CD4-positive, alpha-beta T cell (primary cell): Measurements from ENCODE around the gene ARL8B. TPM values are rescaled to one million over a fixed set of nuclear protein-coding genes. Genes with fewer than 3 reads are reported as not detected.
"Not testable (repeated sequence)": the region's sequence is repeated elsewhere in the genome, so short reads cannot be mapped to it uniquely, and the experiment has no call there.

Source experiments
- ATAC-seq: fragments of 200-7000 bp; cut with Tn5 transposase; one replicate; pipeline ENCODE4 v1.10.0; 2022; ENCODE audit warnings: mild to moderate bottlenecking; ENCODE audit not compliant: poor library complexity
- CTCF ChIA-PET: fragments of 350-600 bp; sonication (Branson Sonifier 250); formaldehyde crosslinking; loops from one replicate; lab custom pipeline; 2021; ENCODE audit warnings: antibody characterized with exemption, inconsistent platforms; lab: Charles Lee
- POLR2A ChIA-PET: fragments of 350-600 bp; sonication (Branson Sonifier 250); formaldehyde crosslinking; loops from one replicate; lab custom pipeline; 2021; ENCODE audit warnings: antibody characterized with exemption, inconsistent platforms; lab: Charles Lee
- DNase-seq, 14 experiments: peaks; one replicate each; pipeline ENCODE4 v3.0.0-alpha.2; 2013 to 2020; ENCODE audit warnings: mixed read lengths in 2 of 14
- H3K27ac ChIP-seq, 2 donors: one replicate each; pipeline versions ENCODE4 v1.5.1 to v1.7.0; 2013; ENCODE audit warnings: low read length in 2 of 2, low read depth in 1 of 2, mild to moderate bottlenecking in 1 of 2
- H3K27me3 ChIP-seq, 2 experiments: 1 replicate in 1 of 2; 2 replicates in 1 of 2; pipeline versions ENCODE4 v1.6.1 to v1.7.0; 2013; ENCODE audit warnings: low read length in 2 of 2, control low read depth in 1 of 2, mild to moderate bottlenecking in 1 of 2, moderate library complexity in 1 of 2; ENCODE audit not compliant: insufficient read depth in 2 of 2, control insufficient read depth in 1 of 2
- H3K36me3 ChIP-seq: one replicate; pipeline ENCODE4 v1.6.1; 2013; ENCODE audit warnings: low read length, control low read depth; ENCODE audit not compliant: insufficient read depth
- H3K4me1 ChIP-seq: one replicate; pipeline ENCODE4 v1.6.1; 2013; ENCODE audit warnings: low read length, control low read depth; ENCODE audit not compliant: insufficient read depth
- H3K4me3 ChIP-seq: one replicate; pipeline ENCODE4 v1.5.1; 2013; ENCODE audit warnings: mild to moderate bottlenecking, low read length, moderate library complexity
- H3K9me3 ChIP-seq, 2 experiments: 1 replicate in 1 of 2; 2 replicates in 1 of 2; pipeline versions ENCODE4 v1.6.1 to v1.7.0; 2013; ENCODE audit warnings: low read length in 2 of 2, mild to moderate bottlenecking in 2 of 2, control low read depth in 1 of 2, moderate library complexity in 1 of 2; ENCODE audit not compliant: control insufficient read depth in 1 of 2, insufficient read depth in 1 of 2
- H3K27ac Mint-ChIP-seq: one replicate; pipeline ENCODE4 v1.8.0; 2020; ENCODE audit warnings: mixed read lengths
- H3K27me3 Mint-ChIP-seq: one replicate; pipeline ENCODE4 v1.8.0; 2021; ENCODE audit warnings: mixed read lengths
- H3K36me3 Mint-ChIP-seq: one replicate; pipeline ENCODE4 v1.8.0; 2021; ENCODE audit warnings: low read depth, mixed read lengths
- H3K4me1 Mint-ChIP-seq: one replicate; pipeline ENCODE4 v1.8.0; 2021; ENCODE audit warnings: low read depth, mixed read lengths
- H3K4me3 Mint-ChIP-seq: one replicate; pipeline ENCODE4 v1.8.0; 2020; ENCODE audit warnings: mild to moderate bottlenecking, mixed read lengths
- H3K9me3 Mint-ChIP-seq: one replicate; pipeline ENCODE4 v1.8.0; 2020; ENCODE audit warnings: mixed read lengths
- CTCF ChIP-seq: fragments of 200-600 bp; IDR thresholded peaks from one replicate; pipeline ENCODE4 v1.8.0; 2022; ENCODE audit warnings: antibody characterized with exemption, mild to moderate bottlenecking
- intact Hi-C, 2 experiments: fragments of 100-400 bp; cut with DNase I in 1 of 2; cut with micrococcal nuclease in 1 of 2; formaldehyde crosslinking; loops; one replicate each; pipeline versions ENCODE4 v1.15.1 to v1.9.0; 2023 to 2025; cut with DNase I, micrococcal nuclease
- total RNA-seq, 174 experiments: library from RNA in 2 of 174; stranded (reverse) in 2 of 174; gene quantifications; one replicate each; pipeline ENCODE4 v1.2.3 and lab custom pipeline; 2021 to 2026

The ARL8B gene
- total RNA-seq, 2 experiments from 2014 or later, result 48.5 to 49.7 TPM

GRCh38 chr3:5112043-5112442, 10.0 kb upstream of the ARL8B start:
- DNase-seq (no peak), ATAC-seq (no peak)
- Mint-ChIP-seq H3K27ac (no peak overlapping the region), H3K4me1 (no peaks in the 10 kb centered on the region), H3K4me3 (no peak overlapping the region), H3K27me3 (no peaks in the 10 kb centered on the region), H3K9me3 (no peaks in the 10 kb centered on the region), H3K36me3 (no peaks in the 10 kb centered on the region)
- ChIA-PET POLR2A (no interaction called here), CTCF (no interaction called here)
- Histone ChIP-seq H3K36me3 (no peaks in the 10 kb centered on the region), H3K27ac (no peak overlapping the region), H3K4me3 (no peak overlapping the region), H3K4me1 (no peaks in the 10 kb centered on the region), H3K27me3 (no peaks in the 10 kb centered on the region), H3K9me3 (peaks cover 0 to 4% of the 10 kb centered on the region in 2 experiments)
- intact Hi-C loops, result no loop called here
- no peak for TF ChIP-seq CTCF

- ATAC-seq, result not testable (repeated sequence)
These were observed 8.4 kb upstream of the ARL8B start for GRCh38 chr3:5113726-5114125.

GRCh38 chr3:5115506-5116162, 6.5 kb upstream of the ARL8B start:
- no peaks in the 10 kb centered on the region for H3K27me3 Mint-ChIP-seq
- no peaks in the 10 kb centered on the region for H3K36me3 Mint-ChIP-seq
- intact Hi-C loops, result no loop called here
- ATAC-seq (no peak), DNase-seq (no peak)
- H3K4me1 Mint-ChIP-seq, result no peaks in the 10 kb centered on the region
- POLR2A ChIA-PET, result no interaction called here
- CTCF ChIA-PET, result no interaction called here
- Histone ChIP-seq H3K9me3 (peaks cover 0 to 4% of the 10 kb centered on the region in 2 experiments), H3K27ac (no peak overlapping the region), H3K27me3 (no peaks in the 10 kb centered on the region), H3K4me3 (no peak overlapping the region), H3K4me1 (no peaks in the 10 kb centered on the region), H3K36me3 (no peaks in the 10 kb centered on the region)
- no peak overlapping the region for H3K27ac Mint-ChIP-seq
- H3K4me3 Mint-ChIP-seq, result no peak overlapping the region
- no peak for TF ChIP-seq CTCF
- H3K9me3 Mint-ChIP-seq, result no peaks in the 10 kb centered on the region

More at GRCh38 chr3:5113726-5114125, 8.4 kb upstream of the ARL8B start:
- intact Hi-C loops, H3K4me3 Mint-ChIP-seq, H3K27me3 ChIP-seq, H3K36me3 ChIP-seq, POLR2A ChIA-PET, H3K36me3 Mint-ChIP-seq, H3K9me3 ChIP-seq, H3K9me3 Mint-ChIP-seq, H3K27me3 Mint-ChIP-seq, H3K27ac Mint-ChIP-seq, DNase-seq, H3K4me3 ChIP-seq, CTCF ChIA-PET, H3K27ac ChIP-seq, H3K4me1 ChIP-seq, H3K4me1 Mint-ChIP-seq: not testable (repeated sequence)

- no peaks in the 10 kb centered on the region for H3K4me1 Mint-ChIP-seq
- H3K27ac Mint-ChIP-seq, result no peak overlapping the region
- Histone ChIP-seq H3K27ac (no peak overlapping the region), H3K9me3 (peaks cover 0 to 4% of the 10 kb centered on the region in 2 experiments), H3K27me3 (no peaks in the 10 kb centered on the region), H3K36me3 (no peaks in the 10 kb centered on the region), H3K4me1 (no peaks in the 10 kb centered on the region), H3K4me3 (no peak overlapping the region)
- H3K36me3 Mint-ChIP-seq, result no peaks in the 10 kb centered on the region
- ChIA-PET POLR2A (no interaction called here), CTCF (no interaction called here)
- TF ChIP-seq CTCF, result no peak
- DNase-seq (no peak), ATAC-seq (no peak)
- H3K4me3 Mint-ChIP-seq, result no peak overlapping the region
- intact Hi-C loops, result no loop called here
- H3K9me3 Mint-ChIP-seq, result no peaks in the 10 kb centered on the region
- H3K27me3 Mint-ChIP-seq, result no peaks in the 10 kb centered on the region
These were observed 5.6 kb upstream of the ARL8B start for GRCh38 chr3:5116538-5116937.
